GM19240 (cell line): Measurements from ENCODE around the gene CDC37.
A peak's percentile ranks its signal among the peaks of the same experiment; 100 is the strongest.
"Not testable (repeated sequence)": the region's sequence is repeated elsewhere in the genome, so short reads cannot be mapped to it uniquely, and the experiment has no call there.

Experiments used
- DNase-seq: peaks from one replicate; pipeline ENCODE4 v3.0.0; 2011; ENCODE audit warnings: low spot score; ENCODE audit not compliant: insufficient read length

CDC37 gene

GRCh38 chr19:10419646-10420443 lies 16.5 kb upstream of the CDC37 start:
- no peak for DNase-seq

DNA sequence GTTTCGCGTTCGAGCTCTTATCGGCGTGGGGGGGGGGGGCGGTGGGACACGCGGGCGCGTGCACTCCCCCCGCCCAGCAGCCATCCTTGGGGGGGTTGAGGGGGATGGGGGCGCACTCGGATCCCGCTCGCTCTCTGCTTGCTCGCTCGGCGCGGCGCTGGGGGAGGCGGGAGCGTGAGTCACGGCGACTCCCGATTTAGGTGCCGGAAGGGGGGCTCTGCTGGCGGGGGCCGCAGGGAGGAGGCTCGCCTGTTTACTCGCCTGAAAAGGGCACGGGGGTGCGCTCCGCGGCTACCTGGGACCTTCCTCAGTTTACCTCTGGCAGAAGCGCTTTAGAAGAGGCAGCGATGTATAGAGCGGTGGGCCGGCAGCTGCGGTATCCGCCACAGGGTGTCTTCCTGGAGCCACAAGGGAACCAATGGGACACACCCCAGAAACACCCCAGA lies 15.9 kb upstream of the CDC37 start:
- no peak for DNase-seq

DNA sequence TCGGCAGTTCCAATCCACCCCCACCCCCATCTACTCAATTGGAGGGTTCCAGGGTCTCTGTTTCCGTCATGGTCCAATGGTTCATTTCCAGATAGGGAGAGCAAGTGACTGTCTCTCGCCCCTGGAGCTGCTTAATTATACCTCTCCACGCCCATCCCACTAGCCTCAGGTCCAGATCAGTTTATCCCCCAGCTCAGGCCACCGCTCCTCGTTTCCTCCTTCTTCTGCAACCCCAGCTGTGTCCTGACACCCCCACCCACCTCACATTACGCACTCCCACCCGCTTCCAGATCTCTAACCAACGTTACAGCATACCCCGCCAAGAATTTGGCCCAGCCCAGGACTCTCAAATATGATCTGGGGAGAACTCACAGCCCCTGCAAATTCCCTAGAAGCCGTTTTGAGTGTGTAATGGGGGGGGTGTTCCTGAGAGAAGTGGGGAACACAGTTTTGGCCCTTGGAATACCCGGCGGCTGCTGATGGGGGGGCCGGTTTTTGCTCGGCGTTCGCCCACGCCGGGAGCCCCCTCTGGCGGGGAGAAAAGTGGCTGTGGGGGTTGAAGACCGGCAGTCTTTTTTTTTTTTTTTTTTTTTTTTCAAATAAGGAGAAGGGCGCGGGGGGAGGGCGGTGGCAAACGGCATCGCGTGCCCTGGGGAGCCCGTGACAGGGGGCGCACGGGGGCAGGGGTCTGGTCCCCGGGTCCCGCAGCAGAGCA lies 15.3 kb upstream of the CDC37 start:
- DNase-seq = no peak

DNA sequence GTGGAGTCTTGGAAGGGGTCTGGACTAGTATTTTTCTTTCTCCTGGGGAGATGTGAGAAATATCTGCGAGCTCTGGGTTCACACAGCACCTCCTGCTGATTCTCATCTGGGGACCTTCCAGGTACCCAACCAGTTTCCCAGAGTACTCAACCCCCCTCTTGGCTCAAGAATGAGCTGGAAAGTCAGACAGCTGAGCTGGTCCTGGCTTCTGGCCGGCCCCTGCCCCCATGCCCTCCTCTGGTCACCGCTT lies 14.8 kb upstream of the CDC37 start:
- DNase-seq = no peak

DNA sequence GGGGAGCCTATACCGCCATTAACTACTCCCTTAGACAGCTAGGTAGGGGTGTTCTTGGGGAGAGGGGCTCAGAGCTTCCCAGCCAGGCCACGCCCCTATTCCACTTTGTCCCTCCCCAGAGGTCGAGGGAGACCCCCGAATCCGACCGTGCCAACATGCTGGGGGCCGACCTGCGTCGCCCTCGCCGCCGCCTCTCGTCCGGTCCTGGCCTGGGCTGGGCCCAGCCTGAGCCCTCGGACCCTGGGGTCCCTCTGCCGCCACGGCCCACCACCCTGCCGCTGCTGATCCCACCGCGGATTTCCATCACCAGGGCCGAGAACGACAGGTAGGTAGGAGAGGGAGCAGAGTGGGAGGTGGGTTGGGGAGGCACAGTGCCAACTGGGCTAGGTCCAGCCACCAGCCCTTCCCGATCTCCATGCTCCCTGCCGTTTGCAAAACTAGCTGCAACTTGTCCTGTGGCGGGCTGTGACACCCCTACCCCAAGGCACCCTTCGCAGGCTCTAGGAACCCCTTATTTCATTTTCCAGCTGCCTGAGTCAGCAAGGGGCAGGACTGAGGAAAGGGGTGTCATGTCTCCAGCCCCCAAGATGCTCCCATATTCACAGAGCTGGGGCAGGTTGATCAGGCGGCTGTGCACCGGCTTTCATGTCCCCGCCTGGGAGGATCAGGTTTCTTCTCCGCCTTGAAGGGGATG lies 14.3 kb upstream of the CDC37 start:
- no peak for DNase-seq

DNA sequence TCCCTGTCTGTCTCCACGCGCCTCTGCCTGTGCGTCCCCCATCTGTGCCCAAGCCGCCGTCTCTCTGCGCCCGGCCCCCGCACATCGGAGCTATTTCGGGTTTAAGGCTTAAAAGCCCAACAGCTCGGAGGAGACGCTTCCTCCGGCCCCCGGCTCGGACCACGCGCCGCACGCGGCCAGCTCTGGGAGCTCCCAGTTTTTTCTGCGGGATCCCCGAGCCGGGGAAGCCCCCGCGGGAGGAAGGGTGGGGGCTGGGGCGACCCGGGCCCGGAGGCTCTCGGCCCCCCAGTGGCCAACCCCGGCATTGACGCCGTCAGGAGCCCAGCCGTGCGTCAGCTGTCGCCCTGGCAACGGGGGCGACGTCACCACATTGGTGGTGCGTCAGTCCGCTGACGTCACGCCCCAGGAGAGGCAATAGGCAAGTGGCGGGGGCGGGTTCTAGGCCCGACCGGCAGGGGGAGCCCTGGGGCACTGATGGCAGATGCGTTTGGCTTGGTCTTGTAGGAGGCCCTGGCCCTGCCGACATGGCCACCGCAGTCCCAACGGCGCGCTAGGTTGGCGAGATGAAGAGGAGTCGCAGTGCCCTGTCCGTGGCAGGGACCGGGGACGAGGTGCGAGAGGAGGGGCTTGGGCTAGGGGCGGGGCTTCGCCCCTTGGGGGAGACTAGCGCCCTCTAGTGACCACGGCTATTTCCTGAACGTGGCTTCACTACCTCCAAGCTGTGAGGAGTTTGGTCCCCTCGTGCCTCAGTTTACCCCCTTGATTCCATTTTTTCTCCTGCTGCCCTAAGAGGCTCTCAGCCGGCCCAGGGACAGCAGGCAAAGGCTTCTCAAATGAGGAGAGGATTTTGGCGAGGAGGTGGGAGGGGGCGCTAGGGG lies 13.3 kb upstream of the CDC37 start:
- DNase-seq = peak; percentile 89

DNA sequence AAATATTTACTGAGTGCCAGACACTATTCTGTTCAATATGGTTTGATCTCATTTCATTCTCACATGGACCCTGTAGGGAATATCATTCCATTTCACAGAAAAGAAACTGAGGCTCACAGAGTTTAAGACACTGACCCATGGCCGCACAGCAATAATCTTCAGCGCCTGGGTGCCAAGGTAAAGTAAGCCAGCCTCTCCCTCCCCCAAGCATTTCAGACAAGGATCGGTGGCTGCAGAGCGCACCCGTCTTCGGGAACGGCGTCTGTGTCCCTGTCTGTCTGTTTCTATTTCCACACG lies 12.7 kb upstream of the CDC37 start:
- DNase-seq = no peak

DNA sequence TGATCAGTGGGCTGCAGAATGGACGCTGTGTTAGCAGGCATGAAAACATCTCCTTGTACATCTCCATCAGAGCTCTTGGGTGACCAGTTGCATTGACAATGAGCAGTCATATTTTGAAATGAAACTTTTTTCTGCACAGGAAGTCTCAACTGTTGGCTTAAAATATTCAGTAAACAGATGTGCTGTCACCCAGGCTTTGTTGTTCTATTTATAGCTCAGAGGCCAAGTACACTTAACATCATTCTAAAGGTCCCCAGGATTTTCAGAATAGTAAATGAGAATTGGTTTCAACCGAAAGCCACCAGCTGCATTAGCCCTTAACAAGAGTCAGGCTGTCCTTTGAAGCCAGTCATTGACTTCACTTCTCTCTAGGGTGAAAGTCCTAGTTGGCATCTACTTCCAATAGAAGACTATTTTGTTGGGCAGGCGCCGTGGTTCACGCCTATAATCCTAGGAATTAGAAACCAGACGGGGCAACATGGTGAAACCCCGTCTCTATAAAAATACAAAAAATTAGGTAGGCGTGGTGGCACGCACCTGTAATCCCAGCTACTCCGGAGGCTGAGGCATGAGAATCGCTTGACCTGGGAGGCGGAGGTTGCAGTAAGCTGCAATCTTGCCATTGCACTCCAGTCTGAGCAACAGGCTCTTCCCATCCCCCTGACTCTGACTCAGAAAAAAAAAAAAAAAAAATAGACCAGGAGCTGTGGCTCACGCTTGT lies 9.1 kb upstream of the CDC37 start:
- DNase-seq = no peak

DNA sequence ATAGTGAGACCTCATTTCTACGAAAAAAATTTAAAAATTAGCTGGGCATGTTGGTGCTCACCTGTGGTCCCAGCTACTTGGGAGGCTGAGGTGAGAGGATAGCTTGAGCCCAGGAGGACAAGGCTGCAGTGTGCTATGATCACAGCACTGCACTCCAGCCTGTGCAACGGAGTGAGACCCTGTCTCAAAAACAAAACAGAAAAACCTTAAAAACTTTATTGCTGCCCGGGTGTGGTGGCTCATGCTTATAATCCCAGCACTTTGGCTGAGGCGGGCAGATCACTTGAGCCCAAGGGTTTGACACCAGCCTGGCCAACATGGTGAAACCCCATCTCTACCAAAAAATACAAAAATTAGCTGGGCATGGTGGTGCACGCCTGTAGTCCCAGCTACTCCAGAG lies 7.9 kb upstream of the CDC37 start:
- DNase-seq = not testable (repeated sequence)

GRCh38 chr19:10408511-10409283 lies 5.4 kb upstream of the CDC37 start:
- no peak for DNase-seq

DNA sequence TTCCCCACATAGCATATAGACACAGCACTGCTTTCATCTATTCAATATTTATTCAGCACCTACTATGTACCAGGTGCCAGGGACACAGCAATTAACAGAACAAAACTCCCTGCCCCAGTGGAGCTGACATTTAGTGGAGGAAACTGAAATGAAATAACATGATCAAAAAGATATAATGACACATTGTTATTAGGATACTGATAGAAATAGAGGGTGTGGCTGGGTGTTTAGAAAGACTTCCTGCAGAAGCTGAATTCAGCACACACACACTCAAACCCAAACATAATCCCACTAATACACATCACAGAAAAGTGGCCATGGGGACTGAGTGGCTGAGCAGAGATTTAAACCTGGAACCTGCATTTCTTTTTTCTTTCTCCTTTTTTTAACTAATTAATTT lies 3.8 kb upstream of the CDC37 start:
- no peak for DNase-seq

DNA sequence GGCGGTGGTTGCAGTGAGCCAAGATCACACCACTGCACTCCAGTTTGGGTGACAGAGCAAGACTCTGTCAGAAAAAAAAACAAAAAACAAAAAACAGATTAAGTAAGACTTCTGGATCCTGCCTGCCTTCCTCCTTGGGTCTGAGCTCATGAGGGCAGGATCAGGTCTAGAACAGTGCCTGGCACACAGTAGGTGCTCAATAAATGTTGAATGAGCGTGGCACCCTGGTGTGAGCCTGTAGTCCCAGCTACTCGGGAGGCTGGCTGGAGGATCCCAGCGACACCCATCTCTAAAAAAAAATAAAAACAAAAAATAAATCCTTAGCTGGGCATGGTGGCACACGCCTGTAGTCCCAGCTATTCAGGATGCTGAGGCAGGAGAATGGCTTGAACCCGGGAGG lies 2.8 kb upstream of the CDC37 start:
- no peak for DNase-seq

DNA sequence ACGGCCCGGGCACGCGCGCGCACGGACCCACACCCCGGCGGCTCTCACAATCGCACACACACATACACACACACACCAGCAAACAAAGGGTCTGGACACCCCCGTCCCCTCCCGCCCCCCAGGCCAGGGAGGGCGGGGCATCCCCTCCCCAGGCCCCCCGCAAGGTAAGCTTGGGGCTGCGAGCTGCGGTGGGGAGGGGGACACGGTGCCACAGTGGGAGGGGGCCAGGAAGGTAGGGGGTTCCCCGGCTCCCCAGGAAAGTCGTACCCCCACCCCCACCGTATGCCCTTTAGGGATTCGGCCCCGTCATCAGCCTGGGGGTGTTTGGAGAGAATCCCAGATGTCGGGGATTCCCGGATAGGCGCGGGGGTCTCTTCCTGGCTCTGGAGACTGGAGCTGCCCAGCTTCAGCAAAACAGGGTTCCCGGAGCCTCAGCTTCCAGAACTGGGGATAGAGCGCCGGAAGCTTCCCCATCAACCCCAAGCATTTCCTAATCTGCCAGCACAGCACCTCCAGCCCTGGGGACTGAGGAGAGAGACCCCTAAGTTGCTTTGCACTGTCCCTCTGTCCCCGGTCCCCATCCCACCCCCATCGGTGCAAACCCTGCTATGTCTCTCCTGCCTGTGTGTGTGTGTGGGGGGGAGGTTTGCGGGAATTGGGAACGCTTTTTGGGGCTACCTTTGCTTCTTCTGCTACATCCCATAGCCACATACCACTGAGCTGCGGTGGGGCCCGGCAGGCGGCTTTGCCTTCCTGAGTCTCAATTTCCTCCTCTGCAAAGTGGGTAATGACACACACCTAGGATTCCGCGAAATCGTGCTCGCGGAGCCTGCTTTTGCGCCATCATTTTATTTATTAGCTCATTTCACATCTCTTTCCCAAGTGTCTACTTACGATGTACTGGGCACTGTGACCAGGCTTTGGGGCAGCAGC lies 1.8 kb upstream of the CDC37 start:
- no peak for DNase-seq

- no peak for DNase-seq
Observed at GRCh38 chr19:10402441-10403038, 802 bp downstream of the CDC37 start.

DNA sequence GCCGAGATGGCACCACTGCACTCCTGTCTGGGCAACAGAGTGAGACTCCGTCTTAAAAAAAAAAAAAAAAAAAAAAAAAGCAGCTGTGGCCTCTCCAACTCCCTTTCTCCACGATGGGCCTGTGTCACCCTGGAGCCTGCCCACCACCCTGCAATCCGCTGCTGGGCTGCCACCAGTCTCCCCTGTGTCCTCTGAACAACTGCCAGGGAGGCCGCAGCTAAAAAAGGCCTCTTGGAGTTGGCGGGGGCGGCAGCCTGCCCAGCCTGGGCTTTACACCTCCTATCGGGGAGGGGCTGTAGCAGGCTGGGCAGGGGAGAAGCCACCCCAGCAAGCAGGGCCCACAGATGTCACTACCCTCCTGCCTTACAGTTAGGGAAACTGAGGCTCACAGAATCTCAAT lies 3.5 kb downstream of the CDC37 start:
- DNase-seq = no peak

DNA sequence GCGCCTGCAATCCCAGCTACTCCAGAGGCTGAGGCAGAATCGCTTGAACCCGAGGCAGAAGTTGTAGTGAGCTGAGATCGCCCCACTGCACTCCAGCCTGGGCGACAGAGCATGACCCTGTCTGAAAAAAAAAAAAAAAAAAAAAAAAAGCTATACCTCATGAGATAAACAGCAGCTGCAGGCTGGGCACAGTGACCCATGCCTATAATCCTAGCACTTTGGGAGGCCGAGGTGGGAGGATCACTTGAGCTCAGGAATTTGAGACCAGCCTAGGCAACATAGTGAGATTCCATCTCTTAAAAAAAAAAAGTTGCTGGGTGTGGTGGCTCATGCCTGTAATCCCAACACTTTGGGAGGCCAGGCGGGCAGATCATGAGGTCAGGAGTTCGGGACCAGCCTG lies 4.0 kb downstream of the CDC37 start:
- not testable (repeated sequence) for DNase-seq

DNA sequence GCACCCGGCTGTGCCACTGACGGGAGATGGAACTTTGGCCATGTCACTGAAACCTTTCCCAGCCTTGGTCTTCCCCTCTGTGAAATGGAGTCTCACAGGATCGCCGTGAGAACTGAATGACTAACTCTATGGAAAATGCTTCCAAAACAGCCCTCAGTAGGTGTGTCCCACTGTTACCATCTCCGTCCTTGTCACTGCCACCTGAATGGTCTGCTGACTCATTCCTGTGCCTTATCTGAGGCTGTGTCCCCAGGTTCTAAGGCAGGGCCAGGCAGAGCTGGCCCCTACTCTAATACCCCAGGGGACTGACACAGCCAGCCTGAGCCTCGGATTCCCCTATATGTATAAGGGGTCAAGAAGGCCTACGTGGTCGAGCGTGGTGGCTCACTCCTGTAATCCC lies 4.5 kb downstream of the CDC37 start:
- DNase-seq = no peak

DNA sequence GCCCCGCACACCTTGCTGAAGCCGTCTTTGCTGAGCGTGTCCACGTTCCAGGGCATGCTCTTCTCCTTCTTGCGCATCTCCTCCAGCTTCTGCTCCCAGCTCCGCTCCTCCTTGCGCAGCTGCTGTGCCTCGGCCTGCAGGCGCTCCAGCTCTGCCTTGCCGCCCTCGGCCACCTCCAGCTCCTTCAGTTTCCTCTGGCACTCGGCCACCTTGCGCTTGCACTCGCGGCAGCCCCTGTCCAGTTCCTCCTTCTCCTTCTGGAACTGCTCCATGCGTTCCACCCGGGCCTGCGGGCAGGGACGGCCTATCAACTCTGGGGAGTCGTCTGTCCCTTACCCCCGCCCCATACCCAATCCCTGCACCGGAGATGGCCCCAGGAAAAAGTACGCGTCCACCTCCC lies 7.4 kb downstream of the CDC37 start:
- no peak for DNase-seq

- DNase-seq = no peak
Observed at GRCh38 chr19:10395436-10395835, 7.9 kb downstream of the CDC37 start.
